B cell (primary cell): ENCODE data around the gene NUMBL. TPM values are rescaled to one million over a fixed set of nuclear protein-coding genes. Genes with fewer than 3 reads are reported as not detected.

Source experiments
- ATAC-seq: fragments of 200-7000 bp; cut with Tn5 transposase; one replicate; pipeline ENCODE4 v1.10.0; 2021; ENCODE audit warnings: low read depth, mild to moderate bottlenecking, moderate number of reproducible peaks, moderate library complexity
- CTCF ChIA-PET: fragments of 350-600 bp; sonication (Branson Sonifier 250); formaldehyde crosslinking; loops from one replicate; lab custom pipeline; 2021; ENCODE audit warnings: antibody characterized with exemption, inconsistent platforms; lab: Charles Lee
- POLR2A ChIA-PET: fragments of 350-600 bp; sonication (Branson Sonifier 250); formaldehyde crosslinking; loops from one replicate; lab custom pipeline; 2021; ENCODE audit warnings: antibody characterized with exemption; lab: Charles Lee
- DNase-seq: peaks from one replicate; pipeline ENCODE4 v3.0.0; 2013
- H2AFZ ChIP-seq: 2 replicates; pipeline ENCODE4 v1.6.1; 2012; ENCODE audit warnings: mild to moderate bottlenecking, low read depth, low read length; ENCODE audit not compliant: insufficient read depth, poor library complexity, severe bottlenecking
- H3K27ac ChIP-seq, 2 donors: 1 replicate in 1 of 2; 2 replicates in 1 of 2; pipeline ENCODE4 v1.5.1; 2012 to 2013; ENCODE audit warnings: low read length in 2 of 2, mild to moderate bottlenecking in 2 of 2, moderate library complexity in 1 of 2
- H3K27me3 ChIP-seq, 4 experiments: fragments of 200-600 bp in 1 of 4; sonication (generic) in 1 of 4; replicated peaks in 1 of 4; 1 replicate in 2 of 4; 2 replicates in 2 of 4; pipeline versions ENCODE4 v1.6.1 to v1.7.0; 2013 to 2016; ENCODE audit warnings: low read length in 3 of 4, mild to moderate bottlenecking in 2 of 4, mixed read lengths in 1 of 4, moderate library complexity in 1 of 4; ENCODE audit not compliant: insufficient read depth in 4 of 4, control insufficient read depth in 3 of 4; ENCODE audit errors: control extremely low read depth in 1 of 4
- H3K36me3 ChIP-seq, 2 experiments: replicated peaks in 1 of 2; 1 replicate in 1 of 2; 2 replicates in 1 of 2; pipeline versions ENCODE4 v1.6.1 to v1.7.1; 2013; ENCODE audit warnings: low read length in 1 of 2; ENCODE audit not compliant: insufficient read depth in 2 of 2, control insufficient read depth in 1 of 2; ENCODE audit errors: control extremely low read depth in 1 of 2, extremely low read depth in 1 of 2
- H3K4me1 ChIP-seq, 2 donors: fragments of 200-600 bp in 1 of 2; sonication (generic) in 1 of 2; 1 replicate in 1 of 2; 2 replicates in 1 of 2; pipeline versions ENCODE4 v1.5.1 to v1.6.1; 2013 to 2017; ENCODE audit warnings: low read length in 2 of 2; ENCODE audit not compliant: control insufficient read depth in 2 of 2, insufficient read depth in 2 of 2
- H3K4me2 ChIP-seq: replicated peaks from 2 replicates; pipeline ENCODE3; 2012; ENCODE audit warnings: mild to moderate bottlenecking, low read depth, low read length; ENCODE audit not compliant: poor library complexity, severe bottlenecking
- H3K4me3 ChIP-seq, 5 experiments: fragments of 200-600 bp in 1 of 5; sonication (generic) in 1 of 5; 1 replicate in 3 of 5; 2 replicates in 2 of 5; pipeline versions ENCODE4 v1.5.1 to v1.7.0; 2011 to 2016; ENCODE audit warnings: low read length in 4 of 5, mild to moderate bottlenecking in 4 of 5, low read depth in 2 of 5, control low read depth in 1 of 5, moderate library complexity in 1 of 5; ENCODE audit not compliant: insufficient read depth in 1 of 5; ENCODE audit errors: control extremely low read depth in 1 of 5, extremely low read depth in 1 of 5
- H3K79me2 ChIP-seq: fragments of 200-600 bp; sonication (generic); one replicate; pipeline ENCODE4 v1.6.0; 2016; ENCODE audit warnings: low read length; ENCODE audit not compliant: control insufficient read depth, insufficient read depth
- H3K9ac ChIP-seq: fragments of 200-600 bp; sonication (generic); 2 replicates; pipeline ENCODE4 v1.6.1; 2017; ENCODE audit warnings: mild to moderate bottlenecking, low read length, moderate library complexity
- H3K9me3 ChIP-seq, 3 donors: one replicate each; pipeline versions ENCODE4 v1.6.1 to v1.7.1; 2013; ENCODE audit warnings: low read length in 2 of 3; ENCODE audit not compliant: control insufficient read depth in 2 of 3, insufficient read depth in 1 of 3; ENCODE audit errors: control extremely low read depth in 1 of 3
- H4K20me1 ChIP-seq: 2 replicates; pipeline ENCODE4 v1.6.0; 2012; ENCODE audit warnings: mild to moderate bottlenecking, low read length; ENCODE audit not compliant: insufficient read depth, control insufficient read depth, poor library complexity, severe bottlenecking
- H3K27ac Mint-ChIP-seq: one replicate; pipeline ENCODE4 v1.8.0; 2021; ENCODE audit warnings: mixed read lengths
- H3K27me3 Mint-ChIP-seq: one replicate; pipeline ENCODE4 v1.8.0; 2021; ENCODE audit warnings: mixed read lengths
- H3K4me1 Mint-ChIP-seq: one replicate; pipeline ENCODE4 v1.8.0; 2021; ENCODE audit warnings: mixed read lengths
- H3K4me3 Mint-ChIP-seq: one replicate; pipeline ENCODE4 v1.8.0; 2021; ENCODE audit warnings: mixed read lengths
- H3K9me3 Mint-ChIP-seq: one replicate; pipeline ENCODE4 v1.8.0; 2022; ENCODE audit warnings: mixed read lengths; ENCODE audit not compliant: insufficient read depth
- EZH2 ChIP-seq: IDR thresholded peaks from 2 replicates; pipeline ENCODE4 v1.6.1; 2012; ENCODE audit warnings: borderline replicate concordance, low read depth, mild to moderate bottlenecking, moderate library complexity, low read length; ENCODE audit not compliant: insufficient read depth, poor library complexity, severe bottlenecking
- WGBS: methylation state at CpG from one replicate; pipeline ENCODE4 v1.1.5; 2013; ENCODE audit warnings: missing lambda C conversion rate; ENCODE audit not compliant: insufficient coverage; 5-methylcytosine and 5-hydroxymethylcytosine counted together
- intact Hi-C: fragments of 100-400 bp; cut with micrococcal nuclease; formaldehyde crosslinking; loops from one replicate; pipeline ENCODE4 v1.10.0; 2022
- polyA plus RNA-seq: library from polyadenylated mRNA; depleted of rRNA; stranded (reverse); fragments of >200 nt; gene quantifications from 2 replicates; pipeline ENCODE4 v1.2.3, GENCODE V29; 2012
- total RNA-seq, 2 donors: library from RNA; stranded (reverse); fragments of 120-200 nt in 1 of 2; gene quantifications; 1 replicate in 1 of 2; 2 replicates in 1 of 2; pipeline versions ENCODE4 v1.2.3 to v1.2.4, GENCODE V29; 2013 to 2022
- TF ChIP-seq, protein P1 (sequence below): fragments of 200-600 bp; IDR thresholded peaks from one replicate; pipeline ENCODE4 v1.8.0; 2022; ENCODE audit warnings: antibody characterized with exemption, mild to moderate bottlenecking

Gene NUMBL
- total and polyA plus RNA-seq, 2 donors (not counting 1 experiment from before 2014, with no cell fraction given) = 7.8 to 21.8 TPM

DNA sequence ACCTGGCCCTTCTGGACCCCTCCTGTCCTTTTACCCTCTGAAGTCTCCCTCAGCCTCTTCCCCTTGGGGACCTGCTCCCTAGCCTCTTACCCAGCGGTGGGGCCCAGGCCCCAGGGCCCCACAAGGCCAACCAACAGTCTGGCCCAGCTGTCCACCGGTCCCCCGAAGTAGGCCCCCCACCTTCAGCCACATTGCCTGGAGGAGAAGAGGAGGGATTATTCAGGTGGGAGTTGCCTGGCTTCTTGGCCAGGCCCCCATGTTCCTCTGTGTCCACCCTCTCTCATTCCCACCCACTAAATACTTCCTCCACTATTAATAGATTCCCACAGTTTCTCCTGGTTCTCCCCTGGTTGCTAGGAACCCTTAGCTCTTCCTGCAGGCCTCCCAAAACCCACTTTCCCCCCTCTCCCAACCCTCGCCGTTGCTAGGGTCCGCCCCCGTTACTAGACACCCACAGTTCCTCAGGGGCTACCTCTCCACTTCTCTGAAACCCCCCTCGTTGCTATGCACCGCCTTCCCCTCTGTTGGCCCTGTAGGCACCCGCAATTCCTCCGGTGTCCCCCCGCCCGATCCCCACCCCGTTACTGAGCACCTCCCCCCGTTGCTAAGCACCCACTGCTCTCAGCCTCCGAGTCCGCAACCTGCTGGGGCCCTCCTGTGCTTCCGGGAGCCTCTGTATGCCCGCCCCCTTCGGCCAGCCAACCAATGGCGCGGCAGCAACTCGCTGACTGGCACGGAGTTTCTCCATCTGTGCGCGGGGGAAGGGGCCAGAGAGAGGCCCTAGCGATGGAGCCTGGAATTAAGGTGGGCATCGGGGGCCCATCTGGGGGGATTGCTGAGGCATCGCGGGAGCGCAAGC is 24.2 kb upstream of the NUMBL start:
- no peaks in the 10 kb centered on the region for H3K9me3 Mint-ChIP-seq
- peak overlapping the region; percentile 97 for H3K27ac Mint-ChIP-seq
- Histone ChIP-seq H3K27ac (peak overlapping the region; percentile 87 to 90), H3K79me2 (peaks cover 54% of the 10 kb centered on the region), H3K4me1 (peaks cover 45 to 53% of the 10 kb centered on the region in 2 donors), H3K9me3 (no peaks in the 10 kb centered on the region), H3K9ac (peak overlapping the region; percentile 90), H3K4me2 (peak overlapping the region; percentile 90), H2AFZ (peak overlapping the region; percentile 86), H3K4me3 (peak overlapping the region; percentile 68 to 90 (median 80)), H3K27me3 (no peaks in the 10 kb centered on the region), H4K20me1 (peaks cover 4% of the 10 kb centered on the region), H3K36me3 (peaks cover under 1 to 15% of the 10 kb centered on the region in 2 experiments)
- peak overlapping the region; percentile 88 for H3K4me3 Mint-ChIP-seq
- peak; percentile 70 for ATAC-seq
- WGBS = under 1% methylated on average over 28 of the region's 31 CpGs
- no peaks in the 10 kb centered on the region for H3K27me3 Mint-ChIP-seq
- intact Hi-C loops = loop anchor here (1.0 to 10.0 kb wide), 3 partner anchors 24 to 683 kb away; partner anchors contain the start of genes BCKDHA, EXOSC5 and NUMBL
- peak; percentile 95 for DNase-seq
- no peak for TF ChIP-seq EZH2
- TF ChIP-seq, protein P1, sequence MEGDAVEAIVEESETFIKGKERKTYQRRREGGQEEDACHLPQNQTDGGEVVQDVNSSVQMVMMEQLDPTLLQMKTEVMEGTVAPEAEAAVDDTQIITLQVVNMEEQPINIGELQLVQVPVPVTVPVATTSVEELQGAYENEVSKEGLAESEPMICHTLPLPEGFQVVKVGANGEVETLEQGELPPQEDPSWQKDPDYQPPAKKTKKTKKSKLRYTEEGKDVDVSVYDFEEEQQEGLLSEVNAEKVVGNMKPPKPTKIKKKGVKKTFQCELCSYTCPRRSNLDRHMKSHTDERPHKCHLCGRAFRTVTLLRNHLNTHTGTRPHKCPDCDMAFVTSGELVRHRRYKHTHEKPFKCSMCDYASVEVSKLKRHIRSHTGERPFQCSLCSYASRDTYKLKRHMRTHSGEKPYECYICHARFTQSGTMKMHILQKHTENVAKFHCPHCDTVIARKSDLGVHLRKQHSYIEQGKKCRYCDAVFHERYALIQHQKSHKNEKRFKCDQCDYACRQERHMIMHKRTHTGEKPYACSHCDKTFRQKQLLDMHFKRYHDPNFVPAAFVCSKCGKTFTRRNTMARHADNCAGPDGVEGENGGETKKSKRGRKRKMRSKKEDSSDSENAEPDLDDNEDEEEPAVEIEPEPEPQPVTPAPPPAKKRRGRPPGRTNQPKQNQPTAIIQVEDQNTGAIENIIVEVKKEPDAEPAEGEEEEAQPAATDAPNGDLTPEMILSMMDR = no peak
- ChIA-PET CTCF (interaction anchor here (1.1 kb wide), 1 partner anchor 105 kb away, joined by 3 read pairs; no protein-coding TSS in a partner anchor), POLR2A (interaction anchor here (0.6 kb wide), 1 partner anchor 430 kb away, joined by 5 read pairs; the partner anchor contains the start of gene AKT2)
- H3K4me1 Mint-ChIP-seq = peaks cover 52% of the 10 kb centered on the region
